Large intestine (tissue), 3 donors: Measurements from ENCODE around the gene TMEM50A. TPM values are rescaled to one million over a fixed set of nuclear protein-coding genes. Genes with fewer than 3 reads are reported as not detected.
"Not testable (repeated sequence)": the region's sequence is repeated elsewhere in the genome, so short reads cannot be mapped to it uniquely, and the experiment has no call there.

ENCODE experiments used
- DNase-seq, 2 donors: peaks; one replicate each; pipeline versions ENCODE4 v3.0.0 to v3.0.0-alpha.2; 2013
- H3K27ac ChIP-seq: one replicate; pipeline ENCODE4 v1.5.1; 2013; ENCODE audit warnings: low read length
- H3K27me3 ChIP-seq: 2 replicates; pipeline ENCODE4 v1.6.1; 2013; ENCODE audit warnings: low read length; ENCODE audit not compliant: control insufficient read depth, insufficient read depth
- H3K36me3 ChIP-seq: 2 replicates; pipeline ENCODE4 v1.6.1; 2013; ENCODE audit warnings: low read length; ENCODE audit not compliant: control insufficient read depth, insufficient read depth
- H3K4me1 ChIP-seq: one replicate; pipeline ENCODE4 v1.6.1; 2013; ENCODE audit warnings: low read length; ENCODE audit not compliant: control insufficient read depth, insufficient read depth
- H3K4me3 ChIP-seq: one replicate; pipeline ENCODE4 v1.5.1; 2013; ENCODE audit warnings: low read length
- H3K9me3 ChIP-seq: one replicate; pipeline ENCODE4 v1.6.1; 2013; ENCODE audit warnings: mild to moderate bottlenecking, low read depth, low read length, moderate library complexity; ENCODE audit not compliant: control insufficient read depth
- WGBS: methylation state at CpG from one replicate; pipeline ENCODE4 v1.1.5; 2013; ENCODE audit warnings: low lambda C conversion rate; ENCODE audit not compliant: insufficient coverage; 5-methylcytosine and 5-hydroxymethylcytosine counted together
- polyA plus RNA-seq: library from polyadenylated mRNA; unstranded; fragments of 120-200 nt; gene quantifications from one replicate; pipeline ENCODE4 v1.2.1, GENCODE V29; 2013

Gene TMEM50A
- polyA plus RNA-seq, 1 donor = 75.9 TPM

- not testable (repeated sequence) for DNase-seq, H3K4me3 ChIP-seq, H3K27ac ChIP-seq, H3K27me3 ChIP-seq, H3K9me3 ChIP-seq, H3K36me3 ChIP-seq, H3K4me1 ChIP-seq
- no CpG with 5 or more reads among the region's 5 CpGs for WGBS
Observed at GRCh38 chr1:25329950-25330349, 8.2 kb upstream of the TMEM50A start.

GRCh38 chr1:25336922-25337354 is 1.2 kb upstream of the TMEM50A start:
- H3K4me3 ChIP-seq = peak overlapping the region; percentile 61
- not testable (repeated sequence) for H3K36me3 ChIP-seq, H3K27me3 ChIP-seq, H3K9me3 ChIP-seq, H3K27ac ChIP-seq, H3K4me1 ChIP-seq
- no CpG with 5 or more reads among the region's 29 CpGs for WGBS
- DNase-seq = peak in 1 of 2 donors; percentile 41

GRCh38 chr1:25337483-25338187 is 499 bp upstream of the TMEM50A start:
- no CpG with 5 or more reads among the region's 39 CpGs for WGBS
- H3K36me3 ChIP-seq, H3K9me3 ChIP-seq, H3K27me3 ChIP-seq, H3K4me1 ChIP-seq: not testable (repeated sequence)
- peak overlapping the region; percentile 87 for H3K4me3 ChIP-seq
- H3K27ac ChIP-seq = peak overlapping the region; percentile 94
- DNase-seq = peak in 1 of 2 donors; percentile 25

DNA sequence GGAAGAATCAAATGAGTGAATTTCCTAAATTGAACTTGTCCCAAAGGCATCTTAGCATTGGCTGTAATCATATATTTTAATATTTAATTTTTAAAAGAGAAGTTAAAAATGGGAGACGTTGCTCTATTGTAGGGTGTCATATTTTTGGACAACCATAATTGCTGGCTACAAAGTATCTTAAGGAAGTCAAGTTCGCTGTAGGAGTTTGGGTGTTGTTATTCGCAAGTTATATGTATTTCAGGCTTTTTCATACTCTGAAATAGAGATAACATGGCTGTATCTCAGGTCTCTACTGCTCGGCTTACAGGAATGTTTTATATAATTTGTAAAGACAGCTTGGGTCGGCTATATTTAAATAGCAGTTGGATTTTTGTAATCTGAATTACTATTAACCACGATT is 852 bp downstream of the TMEM50A start:
- Histone ChIP-seq H3K4me1 (no peaks in the 10 kb centered on the region), H3K36me3 (peaks cover 6% of the 10 kb centered on the region), H3K9me3 (no peaks in the 10 kb centered on the region), H3K27me3 (no peaks in the 10 kb centered on the region), H3K27ac (peak overlapping the region; percentile 94), H3K4me3 (peak overlapping the region; percentile 87)
- DNase-seq = peak in 1 of 2 donors; percentile 14
- 0% methylated on average over 1 of the region's 6 CpGs for WGBS

DNA sequence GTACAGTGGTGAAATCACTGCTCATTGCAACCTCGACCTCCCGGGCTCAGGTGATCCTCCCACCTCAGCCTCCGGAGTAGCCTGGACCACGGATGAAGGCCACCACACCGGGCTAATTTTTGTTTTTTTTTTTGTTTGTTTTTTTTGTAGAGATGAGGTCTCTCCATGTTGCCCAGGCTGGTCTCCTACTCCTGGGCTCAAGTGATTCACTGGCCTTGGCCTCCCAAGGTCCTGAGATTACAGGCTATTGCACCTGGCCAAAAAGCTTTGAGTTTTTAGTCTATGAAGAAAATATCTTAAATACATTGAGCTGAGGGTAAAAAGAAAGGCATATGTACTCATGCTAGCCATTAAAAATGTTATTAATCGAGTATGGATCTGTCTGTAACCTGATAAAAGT is 3.6 kb downstream of the TMEM50A start:
- Histone ChIP-seq H3K9me3 (no peaks in the 10 kb centered on the region), H3K4me1 (no peaks in the 10 kb centered on the region), H3K36me3 (peaks cover 19% of the 10 kb centered on the region), H3K4me3 (no peak overlapping the region), H3K27ac (no peak overlapping the region), H3K27me3 (no peaks in the 10 kb centered on the region)
- no peak for DNase-seq
- WGBS = 100% methylated on average over 1 of the region's 6 CpGs

DNA sequence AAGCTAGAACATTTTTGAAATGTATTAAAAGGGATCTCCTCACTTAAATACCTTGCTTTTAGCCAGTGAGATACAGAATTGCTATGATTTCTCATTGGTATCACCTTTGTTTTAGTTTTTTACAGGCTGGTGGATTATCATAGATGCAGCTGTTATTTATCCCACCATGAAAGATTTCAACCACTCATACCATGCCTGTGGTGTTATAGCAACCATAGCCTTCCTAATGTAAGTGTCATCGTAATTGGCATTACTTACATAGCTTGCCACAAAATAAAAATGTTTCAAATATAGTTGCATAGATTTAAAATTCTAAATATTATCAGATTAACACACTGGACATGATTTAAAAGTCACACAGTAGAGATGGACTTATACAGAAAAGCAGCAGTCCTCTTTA is 4.7 kb downstream of the TMEM50A start:
- Histone ChIP-seq H3K9me3 (no peaks in the 10 kb centered on the region), H3K4me3 (no peak overlapping the region), H3K36me3 (peaks cover 26% of the 10 kb centered on the region), H3K27ac (no peak overlapping the region), H3K27me3 (no peaks in the 10 kb centered on the region), H3K4me1 (no peaks in the 10 kb centered on the region)
- WGBS = no CpG with 5 or more reads among the region's 1 CpG
- no peak for DNase-seq

DNA sequence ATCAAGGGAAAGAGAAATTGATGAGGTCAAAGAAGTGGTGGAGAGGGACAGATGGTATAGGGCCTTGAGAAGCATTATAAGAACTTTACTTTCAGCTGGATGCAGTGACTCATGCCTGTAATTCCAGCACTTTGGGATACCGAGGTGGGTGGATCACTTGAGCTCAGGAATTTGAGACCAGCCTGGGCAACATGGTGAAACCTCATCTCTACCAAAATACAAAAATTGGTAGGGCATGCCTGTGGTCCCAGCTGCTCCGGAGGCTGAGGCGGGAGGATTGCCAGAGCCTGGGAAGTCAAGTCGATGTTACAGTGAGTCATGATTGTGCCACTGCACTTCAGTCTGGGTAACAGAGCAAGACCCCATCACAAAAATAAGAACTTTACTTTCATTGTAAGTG is 5.7 kb downstream of the TMEM50A start:
- no peaks in the 10 kb centered on the region for H3K4me1 ChIP-seq
- peaks cover 28% of the 10 kb centered on the region for H3K36me3 ChIP-seq
- no peak overlapping the region for H3K4me3 ChIP-seq
- no peaks in the 10 kb centered on the region for H3K9me3 ChIP-seq
- no peak for DNase-seq
- WGBS = no CpG with 5 or more reads among the region's 4 CpGs
- H3K27ac ChIP-seq = no peak overlapping the region
- H3K27me3 ChIP-seq = no peaks in the 10 kb centered on the region

- H3K27ac ChIP-seq = no peak overlapping the region
- WGBS = no CpG with 5 or more reads among the region's 2 CpGs
- peaks cover 40% of the 10 kb centered on the region for H3K36me3 ChIP-seq
- no peak overlapping the region for H3K4me3 ChIP-seq
- no peaks in the 10 kb centered on the region for H3K4me1 ChIP-seq
- no peak for DNase-seq
- no peaks in the 10 kb centered on the region for H3K27me3 ChIP-seq
- no peaks in the 10 kb centered on the region for H3K9me3 ChIP-seq
Observed at GRCh38 chr1:25347556-25347955, 9.4 kb downstream of the TMEM50A start.

DNA sequence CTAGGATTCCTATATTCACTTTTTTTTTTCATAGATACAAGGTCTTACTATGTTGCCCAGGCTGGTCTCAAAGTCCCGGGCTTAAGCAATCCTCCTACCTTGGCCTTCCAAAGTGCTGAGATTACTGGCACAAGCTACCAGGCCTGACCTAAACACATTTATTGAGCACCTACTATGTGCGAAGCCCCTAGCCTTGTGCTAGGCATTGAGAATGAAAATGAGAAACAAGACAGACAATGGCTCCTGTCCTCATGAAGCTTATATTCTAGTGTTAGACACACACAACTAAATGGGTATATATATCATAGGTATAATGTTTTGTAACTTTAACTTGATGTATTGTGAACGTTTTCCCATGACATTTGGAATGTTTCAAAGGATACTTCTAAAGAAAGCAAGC is 11.5 kb downstream of the TMEM50A start:
- Histone ChIP-seq H3K36me3 (peaks cover 46% of the 10 kb centered on the region), H3K27me3 (no peaks in the 10 kb centered on the region)
- WGBS = 100% methylated on average over 1 of the region's 3 CpGs

GRCh38 chr1:25355841-25356395 is 17.8 kb downstream of the TMEM50A start:
- 80% methylated on average over 1 of the region's 6 CpGs for WGBS
- Histone ChIP-seq H3K4me3 (no peak overlapping the region), H3K36me3 (peaks cover 51% of the 10 kb centered on the region), H3K27ac (no peak overlapping the region), H3K4me1 (no peaks in the 10 kb centered on the region), H3K27me3 (no peaks in the 10 kb centered on the region), H3K9me3 (no peaks in the 10 kb centered on the region)
- no peak for DNase-seq

More for the DNA sequence above, 11.5 kb downstream of the TMEM50A start:
- Histone ChIP-seq H3K4me1 (no peaks in the 10 kb centered on the region), H3K27ac (no peak overlapping the region), H3K4me3 (no peak overlapping the region), H3K9me3 (no peaks in the 10 kb centered on the region)
- no peak for DNase-seq

- Histone ChIP-seq H3K4me1 (no peaks in the 10 kb centered on the region), H3K9me3 (no peaks in the 10 kb centered on the region), H3K4me3 (no peak overlapping the region), H3K27me3 (no peaks in the 10 kb centered on the region), H3K27ac (no peak overlapping the region), H3K36me3 (peaks cover 55% of the 10 kb centered on the region)
- no peak for DNase-seq
Observed at GRCh38 chr1:25356441-25356840, 18.3 kb downstream of the TMEM50A start.
